Adrenal gland (tissue), 5 donors: ENCODE data around the gene THSD7A.

Experiments used
- CTCF ChIP-seq, 6 experiments: fragments of 450-650 bp in 4 of 6; fragments of 200-600 bp in 2 of 6; sonication (generic) in 1 of 6; IDR thresholded peaks; 1 replicate in 5 of 6; 2 replicates in 1 of 6; pipeline versions ENCODE4 v1.5.1 to v1.8.0; 2016 to 2021; ENCODE audit warnings: antibody characterized with exemption in 6 of 6, mild to moderate bottlenecking in 2 of 6, moderate library complexity in 1 of 6
- POLR2A ChIP-seq, 2 donors: fragments of 450-650 bp; IDR thresholded peaks; one replicate each; pipeline ENCODE4 v1.6.1; 2017; ENCODE audit warnings: antibody characterized with exemption in 2 of 2, mild to moderate bottlenecking in 2 of 2, moderate library complexity in 1 of 2
- donor health status: DM: no; HTN: no; CAD: no.

GRCh38 chr7:11540271-11540761 lies 291.7 kb downstream of the THSD7A start:
- no peak for TF ChIP-seq CTCF (IDR thresholded peaks at IDR 0.05)
- TF ChIP-seq POLR2A (IDR thresholded peaks at IDR 0.05) = no peak
